HUES6 (cell line): ENCODE data around the gene B4GALT5.

ENCODE experiments used
- H3K27ac ChIP-seq: 2 replicates; pipeline ENCODE4 v1.7.0; 2013; ENCODE audit warnings: low read depth, mild to moderate bottlenecking, low read length, inconsistent platforms
- H3K27me3 ChIP-seq: 2 replicates; pipeline ENCODE4 v1.6.1; 2013; ENCODE audit warnings: low read length; ENCODE audit not compliant: control insufficient read depth, insufficient read depth
- H3K36me3 ChIP-seq: 2 replicates; pipeline ENCODE4 v1.6.1; 2013; ENCODE audit warnings: low read length; ENCODE audit not compliant: control insufficient read depth, insufficient read depth
- H3K4me1 ChIP-seq: 2 replicates; pipeline ENCODE4 v1.6.1; 2013; ENCODE audit warnings: low read length; ENCODE audit not compliant: control insufficient read depth, insufficient read depth
- H3K4me3 ChIP-seq: 2 replicates; pipeline ENCODE4 v1.5.1; 2013; ENCODE audit warnings: low read depth, low read length
- H3K9ac ChIP-seq: one replicate; pipeline ENCODE4 v1.6.1; 2013; ENCODE audit warnings: mild to moderate bottlenecking, low read length
- H3K9me3 ChIP-seq: 2 replicates; pipeline ENCODE4 v1.6.1; 2013; ENCODE audit warnings: low read depth, low read length; ENCODE audit not compliant: control insufficient read depth, insufficient read depth

Gene B4GALT5

DNA sequence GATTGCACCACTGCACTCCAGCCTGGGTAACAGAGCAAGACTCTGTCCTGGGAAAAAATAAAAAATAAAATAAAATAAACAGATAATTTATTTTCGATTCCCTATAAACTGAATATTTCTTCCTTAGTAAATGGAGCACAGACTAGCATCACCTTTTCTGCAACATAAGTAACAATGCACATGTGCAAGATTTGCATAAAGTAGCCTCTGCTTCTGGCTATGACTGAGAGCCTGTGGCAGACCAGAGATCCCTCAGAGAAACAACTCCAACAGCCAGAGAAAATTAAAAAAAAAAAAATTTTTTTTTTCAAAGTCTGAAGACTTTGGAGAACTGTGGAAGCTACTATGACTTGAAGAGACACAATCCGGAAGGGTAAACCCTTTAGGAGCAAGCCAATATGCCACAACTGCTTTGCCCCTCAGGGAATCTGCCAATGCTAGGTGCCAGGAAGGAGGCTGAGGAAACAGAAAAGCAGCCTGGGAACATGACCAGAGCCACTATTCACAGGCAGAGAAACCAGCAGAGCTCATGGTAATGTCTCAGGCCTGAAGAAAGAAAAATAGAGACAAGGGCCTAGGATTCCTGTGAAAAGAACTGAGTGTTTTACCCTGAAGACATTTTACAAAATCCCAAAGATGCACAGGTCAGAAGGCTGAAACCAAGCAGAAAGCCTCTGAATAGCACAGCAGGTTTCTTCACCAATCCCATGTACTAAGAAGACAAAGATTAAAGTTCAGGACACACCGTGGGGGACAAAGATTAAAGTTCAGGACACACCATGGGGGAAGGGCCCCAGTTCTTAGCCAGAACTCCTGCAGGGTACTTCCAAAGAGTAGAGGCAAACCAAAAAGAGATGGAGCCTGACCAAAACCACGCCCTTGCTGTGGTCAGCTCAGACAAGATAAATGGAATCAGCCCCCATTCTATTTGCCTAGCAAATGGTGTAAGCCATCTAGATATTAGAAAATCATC, 25.8 kb downstream of the B4GALT5 start:
- Histone ChIP-seq H3K9ac (no peak overlapping the region), H3K27ac (no peak overlapping the region)

GRCh38 chr20:49685809-49686208, 27.9 kb downstream of the B4GALT5 start:
- Histone ChIP-seq H3K27me3 (no peaks in the 10 kb centered on the region), H3K9ac (no peak overlapping the region), H3K9me3 (no peaks in the 10 kb centered on the region), H3K4me3 (no peak overlapping the region), H3K4me1 (peaks cover 49% of the 10 kb centered on the region), H3K36me3 (no peaks in the 10 kb centered on the region), H3K27ac (no peak overlapping the region)

More for the DNA sequence above, 25.8 kb downstream of the B4GALT5 start:
- no peaks in the 10 kb centered on the region for H3K27me3 ChIP-seq
- no peaks in the 10 kb centered on the region for H3K36me3 ChIP-seq
- no peak overlapping the region for H3K4me3 ChIP-seq
- no peaks in the 10 kb centered on the region for H3K9me3 ChIP-seq
- peaks cover 48% of the 10 kb centered on the region for H3K4me1 ChIP-seq

DNA sequence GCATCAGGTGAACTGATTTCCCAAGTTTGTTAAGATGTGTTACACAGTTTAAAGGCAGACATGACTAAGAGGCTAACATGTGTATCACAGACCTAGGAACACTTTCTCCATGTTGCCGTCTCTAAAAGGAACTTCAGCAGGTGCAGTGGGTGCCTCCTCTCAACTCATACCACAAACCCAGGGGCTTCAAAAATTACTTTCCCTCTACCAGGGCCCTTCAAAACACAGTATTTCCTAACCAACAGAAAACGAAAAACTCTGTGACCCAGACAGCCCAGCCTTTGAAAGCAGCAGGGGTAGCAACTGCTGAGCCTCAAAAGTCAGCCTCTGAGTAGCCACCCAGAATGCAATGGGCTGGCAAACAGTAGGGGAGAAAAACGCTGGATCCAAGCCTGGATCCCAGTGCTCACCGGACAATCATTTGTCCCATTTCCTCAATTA, 28.5 kb downstream of the B4GALT5 start:
- H3K4me1 ChIP-seq, result peaks cover 49% of the 10 kb centered on the region
- no peak overlapping the region for H3K9ac ChIP-seq
- H3K27ac ChIP-seq, result no peak overlapping the region
- no peaks in the 10 kb centered on the region for H3K9me3 ChIP-seq
- H3K4me3 ChIP-seq, result no peak overlapping the region
- no peaks in the 10 kb centered on the region for H3K27me3 ChIP-seq
- H3K36me3 ChIP-seq, result no peaks in the 10 kb centered on the region

DNA sequence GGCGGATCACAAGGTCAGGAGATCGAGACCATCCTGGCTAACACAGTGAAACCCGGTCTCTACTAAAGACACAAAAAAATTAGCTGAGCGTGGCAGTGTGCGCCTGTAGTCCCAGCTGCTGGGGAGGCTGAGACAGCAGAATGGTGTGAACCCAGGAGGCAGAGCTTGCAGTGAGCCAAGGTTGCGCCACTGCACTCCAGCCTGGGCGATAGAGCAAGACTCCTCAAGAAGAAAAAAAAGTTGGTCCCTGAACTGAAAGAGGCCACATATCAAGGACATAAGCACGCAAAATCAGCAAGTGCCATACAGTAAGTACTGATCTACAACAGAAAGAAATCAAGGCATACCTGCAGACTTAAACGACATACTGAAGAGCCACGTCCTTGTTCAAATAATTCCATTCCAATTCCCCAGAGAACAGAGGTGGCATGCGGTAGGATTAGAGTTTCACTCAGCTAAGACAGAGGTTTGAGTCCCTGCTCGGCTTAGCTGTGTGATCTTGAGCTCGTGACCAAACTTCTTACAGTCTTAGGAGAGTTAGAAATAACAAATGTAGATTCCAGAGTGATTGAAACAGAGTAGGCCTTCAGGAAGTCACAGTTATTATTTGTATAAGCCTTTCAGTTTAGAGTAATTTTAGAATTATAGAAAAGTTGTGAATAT, 29.2 kb downstream of the B4GALT5 start:
- Histone ChIP-seq H3K9ac (no peak overlapping the region), H3K27me3 (no peaks in the 10 kb centered on the region)

DNA sequence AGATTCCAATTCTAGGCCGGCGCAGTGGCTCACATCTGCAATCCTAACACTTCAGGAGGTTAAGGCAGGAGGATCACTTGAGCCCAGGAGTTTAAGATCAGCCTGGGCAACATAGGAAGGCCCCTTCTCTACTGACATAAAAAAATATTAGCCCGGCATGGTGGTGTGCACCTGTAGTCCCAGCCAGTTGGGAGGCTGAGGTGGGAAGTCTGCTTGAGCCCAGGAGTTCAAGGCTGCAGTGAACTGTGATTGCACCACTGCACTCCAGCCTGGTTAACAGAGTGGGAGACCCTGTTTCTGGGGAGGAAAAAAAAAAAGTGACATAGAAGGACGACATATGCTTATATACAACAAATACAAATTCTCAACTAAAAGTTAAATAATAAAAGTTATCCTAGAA, 30.9 kb downstream of the B4GALT5 start:
- Histone ChIP-seq H3K9me3 (no peaks in the 10 kb centered on the region), H3K4me3 (no peak overlapping the region), H3K27ac (no peak overlapping the region), H3K4me1 (peaks cover 49% of the 10 kb centered on the region), H3K9ac (no peak overlapping the region), H3K27me3 (no peaks in the 10 kb centered on the region), H3K36me3 (no peaks in the 10 kb centered on the region)

More for the DNA sequence above, 29.2 kb downstream of the B4GALT5 start:
- Histone ChIP-seq H3K4me1 (peaks cover 50% of the 10 kb centered on the region), H3K36me3 (no peaks in the 10 kb centered on the region), H3K4me3 (no peak overlapping the region), H3K9me3 (no peaks in the 10 kb centered on the region), H3K27ac (no peak overlapping the region)

DNA sequence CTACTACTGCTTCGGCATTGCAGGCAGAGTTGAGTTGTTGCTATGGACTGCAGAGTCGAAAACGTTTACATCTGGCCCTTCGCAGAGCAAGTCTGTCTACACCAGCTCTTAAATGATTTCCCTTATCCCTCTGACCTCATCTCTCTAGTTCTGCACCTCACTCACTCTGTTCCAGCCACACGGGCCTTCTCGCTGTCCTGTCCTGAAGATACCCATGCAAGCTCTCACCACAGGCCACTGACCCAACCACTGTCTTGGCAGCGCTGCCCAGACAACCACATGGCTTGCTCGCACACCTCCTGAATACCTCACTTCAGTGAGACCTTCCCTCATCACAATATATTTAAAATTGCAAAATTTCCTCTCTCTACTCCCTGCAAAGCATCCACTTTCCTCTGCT, 31.4 kb downstream of the B4GALT5 start:
- Histone ChIP-seq H3K27ac (no peak overlapping the region), H3K27me3 (no peaks in the 10 kb centered on the region), H3K36me3 (no peaks in the 10 kb centered on the region), H3K9ac (no peak overlapping the region), H3K9me3 (no peaks in the 10 kb centered on the region), H3K4me1 (peaks cover 51% of the 10 kb centered on the region), H3K4me3 (no peak overlapping the region)

GRCh38 chr20:49681850-49682216, 31.8 kb downstream of the B4GALT5 start:
- Histone ChIP-seq H3K4me3 (no peak overlapping the region), H3K9me3 (no peaks in the 10 kb centered on the region), H3K36me3 (no peaks in the 10 kb centered on the region), H3K4me1 (peaks cover 52% of the 10 kb centered on the region), H3K27me3 (no peaks in the 10 kb centered on the region), H3K27ac (no peak overlapping the region), H3K9ac (no peak overlapping the region)

DNA sequence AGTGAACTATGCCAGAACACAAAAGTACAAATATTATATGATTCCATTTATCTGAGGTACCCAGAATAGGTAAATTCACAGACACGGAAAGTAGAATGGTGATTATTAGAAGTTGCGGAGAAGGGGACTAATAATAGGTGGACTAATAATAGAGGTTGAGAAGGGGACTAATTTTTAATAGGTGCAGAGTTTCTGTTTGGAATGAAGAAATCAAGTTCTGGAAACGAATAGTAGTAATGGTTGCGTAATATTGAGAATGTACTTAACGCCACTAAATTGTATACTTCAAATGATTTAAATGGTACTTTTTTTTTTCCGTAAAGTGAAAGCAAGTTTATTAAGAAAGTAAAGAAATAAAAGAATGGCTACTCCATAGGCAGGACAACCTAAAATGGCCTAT, 33.2 kb downstream of the B4GALT5 start:
- Histone ChIP-seq H3K36me3 (no peaks in the 10 kb centered on the region), H3K9ac (no peak overlapping the region), H3K9me3 (no peaks in the 10 kb centered on the region), H3K27me3 (no peaks in the 10 kb centered on the region), H3K4me3 (no peak overlapping the region), H3K27ac (no peak overlapping the region), H3K4me1 (peaks cover 55% of the 10 kb centered on the region)

- H3K27me3 ChIP-seq, result no peaks in the 10 kb centered on the region
- H3K9ac ChIP-seq, result no peak overlapping the region
- no peaks in the 10 kb centered on the region for H3K36me3 ChIP-seq
- peaks cover 57% of the 10 kb centered on the region for H3K4me1 ChIP-seq
- H3K4me3 ChIP-seq, result no peak overlapping the region
- no peak overlapping the region for H3K27ac ChIP-seq
- H3K9me3 ChIP-seq, result no peaks in the 10 kb centered on the region
Observed at GRCh38 chr20:49679634-49680033, 34.0 kb downstream of the B4GALT5 start.

DNA sequence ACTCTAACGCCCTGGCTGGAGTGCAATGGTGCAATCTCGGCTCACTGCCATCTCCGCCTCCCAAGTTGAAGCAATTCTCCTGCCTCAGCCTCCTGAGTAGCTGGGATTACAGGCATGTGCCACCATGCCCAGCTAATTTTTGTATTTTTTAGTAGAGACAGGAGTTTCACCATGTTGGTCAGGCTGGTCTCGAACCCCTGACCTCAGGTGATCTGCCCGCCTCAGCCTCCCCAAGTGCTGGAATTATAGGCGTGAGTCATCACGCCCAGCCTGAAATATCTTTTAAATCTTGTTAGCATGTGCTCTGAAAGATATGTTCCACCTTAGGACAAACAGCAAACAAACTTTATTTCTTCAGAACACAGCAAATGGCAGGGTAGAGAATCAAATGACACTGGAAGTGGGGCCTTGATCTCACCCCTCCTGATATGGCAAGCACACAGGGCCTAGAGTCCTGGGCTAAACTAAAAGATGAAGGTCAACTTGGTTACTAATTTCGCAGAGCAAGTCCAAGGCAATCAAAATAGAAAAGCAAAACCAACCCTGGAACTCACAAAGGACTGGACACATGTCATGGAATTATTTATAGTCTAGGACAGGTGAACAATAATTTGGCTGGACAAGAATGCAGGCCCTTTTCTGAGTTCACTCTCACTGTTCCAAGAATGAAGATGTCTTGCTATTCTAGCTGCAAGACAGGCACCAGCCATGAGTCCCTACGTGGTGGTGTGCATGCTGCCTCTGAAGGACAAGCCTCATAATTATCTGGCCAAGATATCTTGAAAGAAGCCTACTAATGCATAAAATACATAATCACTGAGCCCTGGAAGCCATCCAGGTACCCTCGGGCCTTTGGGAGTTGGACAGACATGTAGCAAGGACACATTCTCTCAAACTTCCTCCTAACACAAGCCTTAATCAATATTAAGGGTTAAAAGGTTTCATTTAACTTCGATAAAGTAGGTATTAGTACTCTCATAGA, 35.6 kb downstream of the B4GALT5 start:
- no peak overlapping the region for H3K9ac ChIP-seq
- peak overlapping the region; percentile 34; the same call in 1 of the 2 replicates for H3K27ac ChIP-seq
- H3K27me3 ChIP-seq, result no peaks in the 10 kb centered on the region
- H3K4me1 ChIP-seq, result peaks cover 60% of the 10 kb centered on the region
- no peaks in the 10 kb centered on the region for H3K9me3 ChIP-seq
- no peak overlapping the region for H3K4me3 ChIP-seq
- no peaks in the 10 kb centered on the region for H3K36me3 ChIP-seq
